HEK293 (cell line): Measurements from ENCODE around the gene ADH6.

ENCODE experiments used
- CTCF ChIA-PET: fragments of 350-600 bp; formaldehyde crosslinking; extraction: SDS; loops from one replicate; lab custom pipeline; 2021; ENCODE audit warnings: antibody characterized with exemption; lab: Yijun Ruan, JAX
- POLR2A ChIA-PET: fragments of 300-600 bp; formaldehyde crosslinking; extraction: SDS; loops from one replicate; lab custom pipeline; 2020; ENCODE audit warnings: antibody characterized with exemption, inconsistent platforms; lab: Yijun Ruan, JAX
- H3K27ac ChIP-seq: fragments of 200-500 bp; sonication (Bioruptor generic); 2 replicates; pipeline ENCODE4 v1.5.1; 2014; ENCODE audit warnings: low read depth, low read length, control low read depth, inconsistent platforms; ENCODE audit errors: extremely low read depth
- H3K36me3 ChIP-seq, 2 experiments: fragments of 200-500 bp in 1 of 2; sonication (Bioruptor generic) in 1 of 2; 1 replicate in 1 of 2; 2 replicates in 1 of 2; pipeline ENCODE4 v1.5.1; 2014 to 2017; ENCODE audit warnings: inconsistent platforms in 2 of 2, low read length in 2 of 2; ENCODE audit not compliant: control insufficient read depth in 2 of 2, insufficient read depth in 1 of 2
- H3K4me1 ChIP-seq: fragments of 200-500 bp; sonication (Bioruptor generic); 2 replicates; pipeline ENCODE4 v1.5.1; 2014; ENCODE audit warnings: mild to moderate bottlenecking, low read length, inconsistent platforms; ENCODE audit not compliant: control insufficient read depth, insufficient read depth
- H3K4me3 ChIP-seq: 2 replicates; pipeline ENCODE4 v1.5.1; 2011; ENCODE audit warnings: low read depth, mild to moderate bottlenecking, control low read depth, low read length, moderate library complexity
- H3K9me3 ChIP-seq: fragments of 200-500 bp; sonication (Bioruptor generic); 2 replicates; pipeline ENCODE4 v1.5.1; 2014; ENCODE audit warnings: low read depth, low read length, inconsistent platforms; ENCODE audit not compliant: control insufficient read depth, insufficient read depth
- ATF2 ChIP-seq: fragments of 450-650 bp; formaldehyde crosslinking; IDR thresholded peaks from 2 replicates; pipeline ENCODE4 v1.5.1; 2016; ENCODE audit warnings: missing biosample characterization, missing genetic modification characterization, low read depth
- BCL6B ChIP-seq: fragments of 450-650 bp; formaldehyde crosslinking; IDR thresholded peaks from 2 replicates; pipeline ENCODE4 v1.5.1; 2017; ENCODE audit warnings: missing biosample characterization, missing genetic modification characterization
- KLF10 ChIP-seq: fragments of 450-650 bp; IDR thresholded peaks from 2 replicates; pipeline ENCODE4 v1.5.1; 2018; ENCODE audit warnings: missing biosample characterization, mild to moderate bottlenecking, missing genetic modification characterization
- KLF9 ChIP-seq: fragments of 450-650 bp; formaldehyde crosslinking; IDR thresholded peaks from 2 replicates; pipeline ENCODE4 v1.5.1; 2016; ENCODE audit warnings: missing biosample characterization, missing genetic modification characterization, low read depth
- PATZ1 ChIP-seq: fragments of 450-650 bp; formaldehyde crosslinking; IDR thresholded peaks from 2 replicates; pipeline ENCODE4 v1.5.1; 2016; ENCODE audit warnings: missing biosample characterization, missing genetic modification characterization
- ZBTB7A ChIP-seq: fragments of 450-650 bp; formaldehyde crosslinking; IDR thresholded peaks from 2 replicates; pipeline ENCODE4 v1.5.1; 2016; ENCODE audit warnings: low read depth, missing biosample characterization, missing genetic modification characterization
- ZFP69B ChIP-seq: fragments of 450-650 bp; formaldehyde crosslinking; IDR thresholded peaks from 2 replicates; pipeline ENCODE4 v1.5.1; 2016; ENCODE audit warnings: missing biosample characterization, missing genetic modification characterization
- ZNF184 ChIP-seq: fragments of 450-650 bp; IDR thresholded peaks from 2 replicates; pipeline ENCODE4 v1.5.1; 2018; ENCODE audit warnings: missing biosample characterization, mild to moderate bottlenecking, missing genetic modification characterization
- ZNF274 ChIP-seq, 2 experiments: fragments of 200-500 bp in 1 of 2; fragments of 450-650 bp in 1 of 2; sonication (Bioruptor generic) in 1 of 2; formaldehyde crosslinking in 1 of 2; IDR thresholded peaks; 2 replicates each; pipeline versions ENCODE4 v1.5.1 to v1.6.1; 2014 to 2016; ENCODE audit warnings: borderline replicate concordance in 1 of 2, inconsistent platforms in 1 of 2, low read length in 1 of 2, missing biosample characterization in 1 of 2, missing genetic modification characterization in 1 of 2
- ZNF280D ChIP-seq: fragments of 450-650 bp; formaldehyde crosslinking; IDR thresholded peaks from 2 replicates; pipeline ENCODE4 v1.5.1; 2016; ENCODE audit warnings: missing biosample characterization, missing genetic modification characterization
- ZNF391 ChIP-seq: fragments of 450-650 bp; formaldehyde crosslinking; IDR thresholded peaks from 2 replicates; pipeline ENCODE4 v1.5.1; 2016; ENCODE audit warnings: low read depth, missing biosample characterization, missing genetic modification characterization, borderline replicate concordance
- ZNF510 ChIP-seq: fragments of 450-650 bp; formaldehyde crosslinking; IDR thresholded peaks from 2 replicates; pipeline ENCODE4 v1.5.1; 2018; ENCODE audit warnings: mild to moderate bottlenecking, missing genetic modification characterization, missing biosample characterization; ENCODE audit not compliant: insufficient replicate concordance
- ZNF530 ChIP-seq: fragments of 450-650 bp; formaldehyde crosslinking; IDR thresholded peaks from 2 replicates; pipeline ENCODE4 v1.5.1; 2016; ENCODE audit warnings: low read depth, missing biosample characterization, missing genetic modification characterization
- ZNF548 ChIP-seq: fragments of 450-650 bp; formaldehyde crosslinking; IDR thresholded peaks from 2 replicates; pipeline ENCODE4 v1.5.1; 2016; ENCODE audit warnings: missing biosample characterization, missing genetic modification characterization
- ZNF629 ChIP-seq: fragments of 450-650 bp; formaldehyde crosslinking; IDR thresholded peaks from 2 replicates; pipeline ENCODE4 v1.5.1; 2017; ENCODE audit warnings: missing biosample characterization, missing genetic modification characterization
- ZNF658 ChIP-seq: fragments of 450-650 bp; formaldehyde crosslinking; IDR thresholded peaks from 2 replicates; pipeline ENCODE4; 2016; ENCODE audit warnings: missing biosample characterization, missing genetic modification characterization
- TF ChIP-seq, protein P1 (sequence below): fragments of 450-650 bp; formaldehyde crosslinking; IDR thresholded peaks from 2 replicates; pipeline ENCODE4 v1.5.0; 2017; ENCODE audit warnings: missing biosample characterization, missing genetic modification characterization, borderline replicate concordance
- TF ChIP-seq, protein P2 (sequence below): fragments of 450-650 bp; formaldehyde crosslinking; IDR thresholded peaks from 2 replicates; pipeline ENCODE4 v1.5.1; 2016; ENCODE audit warnings: missing biosample characterization, missing genetic modification characterization

The ADH6 gene

GRCh38 chr4:99252746-99253145 lies 33.7 kb upstream of the ADH6 start (continued):
- TF ChIP-seq ZNF280D (tag by site-specific recombination) (no peak), ZBTB7A (tag by site-specific recombination) (no peak)

GRCh38 chr4:99248714-99249113 lies 29.7 kb upstream of the ADH6 start:
- CTCF ChIA-PET = no interaction called here
- H3K9me3 ChIP-seq = no peaks in the 10 kb centered on the region
- H3K4me1 ChIP-seq = no peaks in the 10 kb centered on the region
- H3K36me3 ChIP-seq = no peaks in the 10 kb centered on the region
- H3K27ac ChIP-seq = no peak overlapping the region
- POLR2A ChIA-PET = no interaction called here
- no peak overlapping the region for H3K4me3 ChIP-seq
- no peak for TF ChIP-seq ATF2 (tag by site-specific recombination)
- no peak for TF ChIP-seq ZNF391 (tag by site-specific recombination)
- TF ChIP-seq ZNF658 (tag by site-specific recombination) = no peak
- TF ChIP-seq, protein P1, sequence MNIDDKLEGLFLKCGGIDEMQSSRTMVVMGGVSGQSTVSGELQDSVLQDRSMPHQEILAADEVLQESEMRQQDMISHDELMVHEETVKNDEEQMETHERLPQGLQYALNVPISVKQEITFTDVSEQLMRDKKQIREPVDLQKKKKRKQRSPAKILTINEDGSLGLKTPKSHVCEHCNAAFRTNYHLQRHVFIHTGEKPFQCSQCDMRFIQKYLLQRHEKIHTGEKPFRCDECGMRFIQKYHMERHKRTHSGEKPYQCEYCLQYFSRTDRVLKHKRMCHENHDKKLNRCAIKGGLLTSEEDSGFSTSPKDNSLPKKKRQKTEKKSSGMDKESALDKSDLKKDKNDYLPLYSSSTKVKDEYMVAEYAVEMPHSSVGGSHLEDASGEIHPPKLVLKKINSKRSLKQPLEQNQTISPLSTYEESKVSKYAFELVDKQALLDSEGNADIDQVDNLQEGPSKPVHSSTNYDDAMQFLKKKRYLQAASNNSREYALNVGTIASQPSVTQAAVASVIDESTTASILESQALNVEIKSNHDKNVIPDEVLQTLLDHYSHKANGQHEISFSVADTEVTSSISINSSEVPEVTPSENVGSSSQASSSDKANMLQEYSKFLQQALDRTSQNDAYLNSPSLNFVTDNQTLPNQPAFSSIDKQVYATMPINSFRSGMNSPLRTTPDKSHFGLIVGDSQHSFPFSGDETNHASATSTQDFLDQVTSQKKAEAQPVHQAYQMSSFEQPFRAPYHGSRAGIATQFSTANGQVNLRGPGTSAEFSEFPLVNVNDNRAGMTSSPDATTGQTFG = no peak
- no peak for TF ChIP-seq ZNF280D (tag by site-specific recombination)
- no peak for TF ChIP-seq ZNF510 (tag by site-specific recombination)
- TF ChIP-seq ZNF274 (IDR thresholded peaks at IDR 0.05; ENCODE audit: low read length) = no peak
- TF ChIP-seq ZNF274 (tag by site-specific recombination; IDR thresholded peaks at IDR 0.05; ENCODE audit: borderline replicate concordance) = no peak
- no peak for TF ChIP-seq ZNF548 (tag by site-specific recombination)
- TF ChIP-seq BCL6B = no peak
- TF ChIP-seq KLF10 (tag by site-specific recombination) = no peak
- no peak for TF ChIP-seq ZNF530 (tag by site-specific recombination)
- no peak for TF ChIP-seq ZFP69B
- TF ChIP-seq ZNF629 (tag by site-specific recombination) = no peak
- TF ChIP-seq PATZ1 = no peak
- TF ChIP-seq, protein P2, sequence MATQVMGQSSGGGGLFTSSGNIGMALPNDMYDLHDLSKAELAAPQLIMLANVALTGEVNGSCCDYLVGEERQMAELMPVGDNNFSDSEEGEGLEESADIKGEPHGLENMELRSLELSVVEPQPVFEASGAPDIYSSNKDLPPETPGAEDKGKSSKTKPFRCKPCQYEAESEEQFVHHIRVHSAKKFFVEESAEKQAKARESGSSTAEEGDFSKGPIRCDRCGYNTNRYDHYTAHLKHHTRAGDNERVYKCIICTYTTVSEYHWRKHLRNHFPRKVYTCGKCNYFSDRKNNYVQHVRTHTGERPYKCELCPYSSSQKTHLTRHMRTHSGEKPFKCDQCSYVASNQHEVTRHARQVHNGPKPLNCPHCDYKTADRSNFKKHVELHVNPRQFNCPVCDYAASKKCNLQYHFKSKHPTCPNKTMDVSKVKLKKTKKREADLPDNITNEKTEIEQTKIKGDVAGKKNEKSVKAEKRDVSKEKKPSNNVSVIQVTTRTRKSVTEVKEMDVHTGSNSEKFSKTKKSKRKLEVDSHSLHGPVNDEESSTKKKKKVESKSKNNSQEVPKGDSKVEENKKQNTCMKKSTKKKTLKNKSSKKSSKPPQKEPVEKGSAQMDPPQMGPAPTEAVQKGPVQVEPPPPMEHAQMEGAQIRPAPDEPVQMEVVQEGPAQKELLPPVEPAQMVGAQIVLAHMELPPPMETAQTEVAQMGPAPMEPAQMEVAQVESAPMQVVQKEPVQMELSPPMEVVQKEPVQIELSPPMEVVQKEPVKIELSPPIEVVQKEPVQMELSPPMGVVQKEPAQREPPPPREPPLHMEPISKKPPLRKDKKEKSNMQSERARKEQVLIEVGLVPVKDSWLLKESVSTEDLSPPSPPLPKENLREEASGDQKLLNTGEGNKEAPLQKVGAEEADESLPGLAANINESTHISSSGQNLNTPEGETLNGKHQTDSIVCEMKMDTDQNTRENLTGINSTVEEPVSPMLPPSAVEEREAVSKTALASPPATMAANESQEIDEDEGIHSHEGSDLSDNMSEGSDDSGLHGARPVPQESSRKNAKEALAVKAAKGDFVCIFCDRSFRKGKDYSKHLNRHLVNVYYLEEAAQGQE = no peak
- no peak for TF ChIP-seq KLF9 (tag by site-specific recombination)
- no peak for TF ChIP-seq ZNF184 (tag by site-specific recombination)
